SHP77 (cell line): ENCODE data around the gene RPL22L1.
"Not testable (repeated sequence)": the region's sequence is repeated elsewhere in the genome, so short reads cannot be mapped to it uniquely, and the experiment has no call there.

Experiments
- DNase-seq, 2 experiments: peaks; one replicate each; lab custom pipeline; 2025; lab: John Stamatoyannopoulos, UW

RPL22L1 gene

GRCh38 chr3:170878688-170879087, 8.7 kb upstream of the RPL22L1 start:
- DNase-seq: not testable (repeated sequence)

GRCh38 chr3:170877311-170877710, 7.3 kb upstream of the RPL22L1 start:
- DNase-seq: not testable (repeated sequence)

GRCh38 chr3:170876537-170876936, 6.5 kb upstream of the RPL22L1 start:
- DNase-seq: no peak

GRCh38 chr3:170869239-170869590, 780 bp downstream of the RPL22L1 start:
- no peak for DNase-seq

- DNase-seq: no peak
Measured at GRCh38 chr3:170868577-170869238, 1.3 kb downstream of the RPL22L1 start.

- DNase-seq: no peak
Measured at GRCh38 chr3:170867143-170867937, 2.7 kb downstream of the RPL22L1 start.

- DNase-seq: no peak
Measured at GRCh38 chr3:170866499-170866898, 3.5 kb downstream of the RPL22L1 start.

- no peak for DNase-seq
Measured at GRCh38 chr3:170865209-170866094, 4.5 kb downstream of the RPL22L1 start.

- no peak for DNase-seq
Measured at GRCh38 chr3:170864525-170865208, 5.3 kb downstream of the RPL22L1 start.

GRCh38 chr3:170863816-170864215, 6.2 kb downstream of the RPL22L1 start:
- no peak for DNase-seq

- no peak for DNase-seq
Measured at GRCh38 chr3:170862618-170863374, 7.2 kb downstream of the RPL22L1 start.

- no peak for DNase-seq
Measured at GRCh38 chr3:170858599-170858998, 11.4 kb downstream of the RPL22L1 start.

GRCh38 chr3:170852324-170852723, 17.7 kb downstream of the RPL22L1 start:
- DNase-seq: no peak

GRCh38 chr3:170848292-170848917, 21.6 kb downstream of the RPL22L1 start:
- DNase-seq: no peak

- no peak for DNase-seq
Measured at GRCh38 chr3:170844377-170844776, 25.6 kb downstream of the RPL22L1 start.

GRCh38 chr3:170840291-170840859, 29.6 kb downstream of the RPL22L1 start:
- DNase-seq: no peak

- no peak for DNase-seq
Measured at GRCh38 chr3:170839518-170840100, 30.4 kb downstream of the RPL22L1 start.

- no peak for DNase-seq
Measured at GRCh38 chr3:170836491-170836890, 33.5 kb downstream of the RPL22L1 start.

GRCh38 chr3:170835336-170835735, 34.7 kb downstream of the RPL22L1 start:
- no peak for DNase-seq

GRCh38 chr3:170830580-170830979, 39.4 kb downstream of the RPL22L1 start:
- DNase-seq: no peak
